Measurements from ENCODE around the gene FCF1. TPM values are rescaled to one million over a fixed set of nuclear protein-coding genes. Genes with fewer than 3 reads are reported as not detected.
A peak's percentile ranks its signal among the peaks of the same experiment; 100 is the strongest.

Gene FCF1
- total and polyA plus RNA-seq, 7 donors, result 11.0 to 57.4 (median 30.3) TPM

DNA sequence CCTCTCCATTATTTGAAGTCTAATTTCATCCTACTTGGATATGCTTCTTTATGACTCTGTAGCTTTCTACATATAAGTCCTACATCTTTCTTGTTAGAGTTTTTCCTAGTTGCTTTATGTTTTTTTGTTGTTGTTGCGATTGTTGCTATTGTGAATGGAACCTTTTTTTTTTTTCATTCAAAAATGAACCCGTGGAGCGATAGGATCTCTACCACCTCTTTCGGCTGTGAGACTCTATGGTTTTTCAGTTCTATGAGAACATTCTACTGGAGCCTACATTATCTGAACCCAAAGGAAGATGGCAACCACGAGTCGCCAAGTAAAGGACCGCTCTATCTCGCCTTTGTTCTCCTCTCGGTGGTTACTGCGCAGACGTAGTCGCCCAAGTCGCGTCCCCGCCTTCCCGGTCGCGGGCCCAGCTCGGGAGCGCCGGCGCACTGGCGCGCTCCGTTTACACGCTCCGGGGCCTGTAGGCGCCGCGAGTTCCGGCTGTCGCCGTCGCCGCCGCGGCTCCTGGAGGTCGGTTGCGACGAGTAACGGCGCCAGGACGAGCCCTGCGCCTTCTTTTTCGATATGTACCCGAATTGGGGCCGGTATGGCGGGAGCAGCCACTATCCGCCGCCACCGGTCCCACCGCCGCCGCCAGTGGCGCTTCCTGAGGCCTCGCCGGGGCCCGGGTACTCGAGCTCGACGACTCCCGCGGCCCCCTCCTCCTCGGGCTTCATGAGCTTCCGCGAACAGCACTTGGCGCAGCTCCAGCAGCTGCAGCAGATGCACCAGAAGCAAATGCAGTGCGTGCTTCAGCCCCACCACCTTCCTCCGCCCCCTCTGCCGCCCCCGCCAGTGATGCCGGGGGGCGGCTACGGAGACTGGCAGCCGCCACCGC, 50.2 kb downstream of the FCF1 start, which contains the start of gene YLPM1:
Gene YLPM1, plus strand, starts transcription at position 400 of the 886 bp plus-strand sequence. Its CDS starts 174 bp downstream, at position 574.
- Histone ChIP-seq H3K27me3 (ENCODE audit: insufficient read depth in 3 of 3, low read length in 2 of 3) (no peaks in the 10 kb centered on the region), H3K4me1 (peaks cover 27% of the 10 kb centered on the region), H3K36me3 (ENCODE audit: insufficient read depth in 1 of 2, low read depth in 1 of 2) (peaks cover 0 to 6% of the 10 kb centered on the region in 2 donors), H3K27ac (peak within 1 kb of the TSS; percentile 98), H3K9me3 (no peaks in the 10 kb centered on the region), H3K4me3 (peak within 1 kb of the TSS; percentile 99)
- WGBS, 3 donors, result 0% methylated on average over 59 to 76 of the region's 76 CpGs
- DNase-seq, result peak; percentile 90 to 96
- TF ChIP-seq, protein P1, sequence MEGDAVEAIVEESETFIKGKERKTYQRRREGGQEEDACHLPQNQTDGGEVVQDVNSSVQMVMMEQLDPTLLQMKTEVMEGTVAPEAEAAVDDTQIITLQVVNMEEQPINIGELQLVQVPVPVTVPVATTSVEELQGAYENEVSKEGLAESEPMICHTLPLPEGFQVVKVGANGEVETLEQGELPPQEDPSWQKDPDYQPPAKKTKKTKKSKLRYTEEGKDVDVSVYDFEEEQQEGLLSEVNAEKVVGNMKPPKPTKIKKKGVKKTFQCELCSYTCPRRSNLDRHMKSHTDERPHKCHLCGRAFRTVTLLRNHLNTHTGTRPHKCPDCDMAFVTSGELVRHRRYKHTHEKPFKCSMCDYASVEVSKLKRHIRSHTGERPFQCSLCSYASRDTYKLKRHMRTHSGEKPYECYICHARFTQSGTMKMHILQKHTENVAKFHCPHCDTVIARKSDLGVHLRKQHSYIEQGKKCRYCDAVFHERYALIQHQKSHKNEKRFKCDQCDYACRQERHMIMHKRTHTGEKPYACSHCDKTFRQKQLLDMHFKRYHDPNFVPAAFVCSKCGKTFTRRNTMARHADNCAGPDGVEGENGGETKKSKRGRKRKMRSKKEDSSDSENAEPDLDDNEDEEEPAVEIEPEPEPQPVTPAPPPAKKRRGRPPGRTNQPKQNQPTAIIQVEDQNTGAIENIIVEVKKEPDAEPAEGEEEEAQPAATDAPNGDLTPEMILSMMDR (IDR thresholded peaks at IDR 0.05), result peak; percentile 43
- ATAC-seq, result peak; percentile 99
- intact Hi-C loops (cut with DNase I), result loop anchor here in 1 of 2 donors (5.0 kb wide), 1 partner anchor 51 kb away; the partner anchor contains the start of genes AREL1 and FCF1

DNA sequence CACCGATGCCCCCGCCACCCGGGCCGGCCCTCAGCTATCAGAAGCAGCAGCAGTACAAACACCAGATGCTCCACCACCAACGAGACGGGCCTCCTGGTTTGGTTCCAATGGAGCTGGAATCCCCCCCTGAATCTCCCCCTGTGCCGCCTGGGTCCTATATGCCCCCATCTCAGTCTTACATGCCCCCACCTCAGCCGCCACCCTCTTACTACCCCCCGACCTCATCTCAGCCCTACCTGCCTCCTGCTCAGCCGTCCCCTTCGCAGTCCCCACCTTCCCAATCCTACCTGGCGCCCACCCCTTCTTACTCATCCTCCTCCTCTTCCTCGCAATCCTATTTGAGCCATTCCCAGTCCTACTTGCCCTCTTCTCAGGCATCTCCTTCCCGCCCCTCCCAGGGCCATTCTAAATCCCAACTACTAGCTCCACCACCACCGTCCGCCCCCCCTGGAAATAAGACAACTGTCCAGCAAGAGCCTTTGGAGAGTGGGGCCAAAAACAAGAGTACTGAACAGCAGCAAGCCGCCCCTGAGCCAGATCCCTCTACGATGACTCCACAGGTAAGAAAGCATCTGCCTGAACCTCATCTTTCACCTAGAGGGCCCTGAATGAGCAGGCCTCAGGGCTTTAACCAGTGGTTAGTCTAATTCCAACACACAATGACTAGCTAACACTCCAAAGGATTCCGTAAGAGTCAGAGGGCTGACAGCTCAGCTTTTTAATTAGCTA, 51.0 kb downstream of the FCF1 start:
- H3K9me3 ChIP-seq, result no peaks in the 10 kb centered on the region
- peaks cover 27% of the 10 kb centered on the region for H3K4me1 ChIP-seq
- 1 to 2% (median 1%) methylated on average over 19 of the region's 19 CpGs for WGBS, 3 donors
- TF ChIP-seq, protein P1 (IDR thresholded peaks at IDR 0.05), result no peak
- H3K27me3 ChIP-seq (ENCODE audit: insufficient read depth in 3 of 3, low read length in 2 of 3), result no peaks in the 10 kb centered on the region
- ATAC-seq, result peak in 2 of 4 donors; percentile 12 to 20
- DNase-seq, result no peak
- H3K36me3 ChIP-seq (ENCODE audit: insufficient read depth in 1 of 2, low read depth in 1 of 2), result peaks cover 0 to 6% of the 10 kb centered on the region in 2 donors
- peak overlapping the region; percentile 98 for H3K27ac ChIP-seq
- peak overlapping the region; percentile 99 for H3K4me3 ChIP-seq
- intact Hi-C loops (cut with DNase I), result loop anchor here in 1 of 2 donors (5.0 kb wide), 1 partner anchor 52 kb away; the partner anchor contains the start of genes AREL1 and FCF1

DNA sequence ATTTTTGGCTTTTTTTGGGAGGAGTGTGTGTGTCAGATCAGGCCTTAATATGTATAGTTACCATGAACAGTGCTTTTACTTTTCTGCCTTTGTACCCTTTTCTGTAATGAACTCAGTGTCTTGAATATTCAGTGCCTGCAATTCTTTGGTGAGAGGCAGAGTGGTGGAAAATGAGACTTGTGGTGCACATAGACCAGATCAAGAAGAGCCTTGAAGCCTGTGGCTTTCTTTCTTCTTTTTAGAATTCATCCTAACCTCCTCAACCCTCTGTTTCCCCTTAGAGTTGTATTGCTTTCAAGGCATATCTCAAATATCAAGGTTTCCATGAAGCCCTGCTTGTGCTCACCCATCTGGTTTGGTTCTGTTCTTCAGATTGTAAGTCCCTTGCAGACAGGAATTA, 52.8 kb downstream of the FCF1 start:
- TF ChIP-seq, protein P1 (IDR thresholded peaks at IDR 0.05), result no peak
- Histone ChIP-seq H3K36me3 (ENCODE audit: insufficient read depth in 1 of 2, low read depth in 1 of 2) (peaks cover 0 to 6% of the 10 kb centered on the region in 2 donors), H3K4me3 (peak overlapping the region; percentile 99), H3K9me3 (no peaks in the 10 kb centered on the region), H3K4me1 (peaks cover 27% of the 10 kb centered on the region), H3K27me3 (ENCODE audit: insufficient read depth in 3 of 3, low read length in 2 of 3) (no peaks in the 10 kb centered on the region), H3K27ac (no peak overlapping the region)
- no peak for DNase-seq
- ATAC-seq, result no peak
- intact Hi-C loops (cut with DNase I), result no loop called here

DNA sequence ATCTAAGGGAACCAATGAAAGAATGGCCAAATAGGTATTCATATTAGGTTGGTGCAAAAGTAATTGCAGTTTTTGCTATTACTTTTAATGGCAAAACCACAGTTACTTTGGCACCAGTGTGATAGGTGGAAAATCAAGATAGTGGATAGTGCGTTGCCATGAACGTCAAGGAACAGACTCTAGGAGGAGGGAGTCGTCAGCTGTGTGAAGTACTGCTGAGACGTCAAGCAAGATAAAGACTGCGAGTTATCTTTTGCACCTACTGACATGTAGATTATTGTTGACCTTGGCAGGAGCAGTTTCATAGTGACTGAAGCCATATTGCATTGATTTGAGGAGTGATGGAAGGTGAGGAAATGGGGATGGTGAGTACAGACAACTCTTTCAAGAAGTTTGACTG, 58.5 kb downstream of the FCF1 start:
- peaks cover 6% of the 10 kb centered on the region for H3K4me1 ChIP-seq
- H3K36me3 ChIP-seq (ENCODE audit: insufficient read depth in 1 of 2, low read depth in 1 of 2), result peaks cover 0 to 17% of the 10 kb centered on the region in 2 donors
- no peaks in the 10 kb centered on the region for H3K9me3 ChIP-seq
- no peaks in the 10 kb centered on the region for H3K27me3 ChIP-seq (ENCODE audit: insufficient read depth in 3 of 3, low read length in 2 of 3)
- TF ChIP-seq, protein P1 (IDR thresholded peaks at IDR 0.05), result no peak
- 88 to 91% (median 89%) methylated on average over 5 of the region's 5 CpGs for WGBS, 3 donors
- ATAC-seq (no peak), DNase-seq (no peak)
- intact Hi-C loops (cut with DNase I), result no loop called here
- no peak overlapping the region for H3K27ac ChIP-seq
- H3K4me3 ChIP-seq, result no peak overlapping the region
